HEK293T (cell line): ENCODE data around the gene TRMU.

Experiments used
- CTCF ChIA-PET: fragments of 350-600 bp; formaldehyde crosslinking; extraction: SDS; loops from one replicate; lab custom pipeline; 2021; ENCODE audit warnings: antibody characterized with exemption, inconsistent platforms; lab: Yijun Ruan, JAX
- POLR2A ChIA-PET: fragments of 350-600 bp; formaldehyde crosslinking; extraction: SDS; loops from one replicate; lab custom pipeline; 2020; ENCODE audit warnings: antibody characterized with exemption, inconsistent platforms; lab: Yijun Ruan, JAX
- DNase-seq: peaks from one replicate; pipeline ENCODE4 v3.0.0; 2012; ENCODE audit warnings: mixed read lengths; ENCODE audit errors: extremely low spot score
- ARNT ChIP-seq: fragments of 450-650 bp; IDR thresholded peaks from 2 replicates; pipeline ENCODE4 v1.6.1; 2017; ENCODE audit warnings: mild to moderate bottlenecking
- BHLHE40 ChIP-seq: fragments of 450-650 bp; IDR thresholded peaks from 2 replicates; pipeline ENCODE4 v1.6.1; 2016; ENCODE audit warnings: mild to moderate bottlenecking, moderate library complexity, borderline replicate concordance
- CTBP1 ChIP-seq: fragments of 450-650 bp; IDR thresholded peaks from 2 replicates; pipeline ENCODE4 v1.6.1; 2016; ENCODE audit warnings: borderline replicate concordance
- ELF4 ChIP-seq: fragments of 450-650 bp; IDR thresholded peaks from 2 replicates; pipeline ENCODE4 v1.6.1; 2017; ENCODE audit warnings: antibody characterized with exemption
- FOXA1 ChIP-seq: fragments of 450-650 bp; IDR thresholded peaks from 2 replicates; pipeline ENCODE4 v1.6.1; 2016; ENCODE audit warnings: mild to moderate bottlenecking
- FOXK2 ChIP-seq: fragments of 450-650 bp; IDR thresholded peaks from 2 replicates; pipeline ENCODE4 v1.6.1; 2016; ENCODE audit warnings: mild to moderate bottlenecking
- FOXM1 ChIP-seq: fragments of 450-650 bp; IDR thresholded peaks from 2 replicates; pipeline ENCODE4 v1.6.1; 2017; ENCODE audit warnings: mild to moderate bottlenecking, borderline replicate concordance
- HDGF ChIP-seq: fragments of 450-650 bp; IDR thresholded peaks from 2 replicates; pipeline ENCODE4 v1.6.1; 2017; ENCODE audit warnings: antibody characterized with exemption, borderline replicate concordance
- L3MBTL2 ChIP-seq: fragments of 450-650 bp; conservative IDR thresholded peaks from 2 replicates; pipeline ENCODE4 v1.6.1; 2016; ENCODE audit warnings: mild to moderate bottlenecking
- LEF1 ChIP-seq: fragments of 450-650 bp; IDR thresholded peaks from 2 replicates; pipeline ENCODE4 v1.6.1; 2017; ENCODE audit warnings: mild to moderate bottlenecking, borderline replicate concordance
- NFRKB ChIP-seq: fragments of 450-650 bp; IDR thresholded peaks from 2 replicates; pipeline ENCODE4 v1.6.1; 2016; ENCODE audit warnings: mild to moderate bottlenecking, moderate library complexity
- SP1 ChIP-seq: fragments of 450-650 bp; IDR thresholded peaks from 2 replicates; pipeline ENCODE4 v1.6.1; 2017
- SUZ12 ChIP-seq: fragments of 450-650 bp; IDR thresholded peaks from 2 replicates; pipeline ENCODE4 v1.6.1; 2016; ENCODE audit warnings: mild to moderate bottlenecking
- TARDBP ChIP-seq: fragments of 450-650 bp; IDR thresholded peaks from 2 replicates; pipeline ENCODE4 v1.6.1; 2016
- ZNF384 ChIP-seq: fragments of 450-650 bp; IDR thresholded peaks from 2 replicates; pipeline ENCODE4 v1.6.1; 2016
- TF ChIP-seq, protein P1 (sequence below): fragments of 450-650 bp; IDR thresholded peaks from 2 replicates; pipeline ENCODE4 v1.6.1; 2016

Gene TRMU

DNA sequence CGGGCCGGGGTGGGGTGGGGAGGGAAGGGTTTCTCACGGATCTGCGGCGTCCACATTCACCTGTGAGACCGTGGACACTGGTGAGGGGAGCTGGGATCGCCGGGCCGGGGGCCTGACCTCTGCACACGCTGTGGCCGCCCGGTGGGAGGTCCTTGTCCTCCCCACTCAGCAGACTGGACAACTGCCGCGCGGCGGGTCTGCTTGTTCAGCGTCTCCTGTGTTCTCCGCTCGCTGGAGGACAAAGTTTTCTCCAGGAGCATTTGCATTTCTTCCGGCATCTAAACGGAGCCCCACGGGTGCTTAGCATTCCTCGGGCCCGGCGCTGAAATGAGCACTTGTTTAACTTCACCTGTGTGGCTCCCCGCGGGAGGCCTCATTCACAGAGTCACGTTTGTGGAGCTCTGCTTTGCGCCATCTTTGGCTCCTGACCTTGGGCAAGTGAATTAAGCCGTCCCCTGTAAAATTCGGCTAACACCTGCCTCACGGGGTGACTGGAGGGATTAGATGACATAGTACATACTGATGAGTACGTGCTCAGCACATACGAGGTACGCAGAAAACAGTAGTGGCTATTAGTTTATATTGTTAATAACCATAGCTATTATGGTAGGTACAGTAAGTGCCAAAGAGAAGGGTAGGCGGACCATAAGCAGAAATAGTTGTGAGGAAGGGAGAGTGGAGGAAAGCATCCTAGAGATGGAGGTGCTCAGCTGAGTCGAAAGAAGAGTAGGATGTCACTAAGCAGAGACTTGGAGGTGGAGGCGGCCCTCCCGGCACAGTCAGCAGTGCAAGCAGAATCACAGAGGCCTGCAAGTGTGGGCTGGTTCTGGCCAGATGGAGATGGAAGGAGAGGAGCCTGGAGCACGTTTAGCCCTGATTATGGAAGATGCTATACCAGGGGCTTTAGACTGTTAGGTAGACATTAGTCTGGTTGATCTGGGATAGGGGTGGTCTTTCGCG lies 885 bp downstream of the TRMU start:
- POLR2A ChIA-PET: interaction anchor here (0.5 to 2.1 kb wide), 17 partner anchors 8 to 309 kb away, joined by 3 to 6 read pairs (median 3); partner anchors contain the start of genes CDPF1 and GTSE1
- DNase-seq: no peak
- CTCF ChIA-PET: interaction anchor here (0.7 kb wide), 1 partner anchor 220 kb away, joined by 3 read pairs; no protein-coding TSS in a partner anchor
- no peak for TF ChIP-seq BHLHE40
- 0 out of 2 replicates have a peak, but pooled peaks have one; percentile 56 for TF ChIP-seq ARNT

DNA sequence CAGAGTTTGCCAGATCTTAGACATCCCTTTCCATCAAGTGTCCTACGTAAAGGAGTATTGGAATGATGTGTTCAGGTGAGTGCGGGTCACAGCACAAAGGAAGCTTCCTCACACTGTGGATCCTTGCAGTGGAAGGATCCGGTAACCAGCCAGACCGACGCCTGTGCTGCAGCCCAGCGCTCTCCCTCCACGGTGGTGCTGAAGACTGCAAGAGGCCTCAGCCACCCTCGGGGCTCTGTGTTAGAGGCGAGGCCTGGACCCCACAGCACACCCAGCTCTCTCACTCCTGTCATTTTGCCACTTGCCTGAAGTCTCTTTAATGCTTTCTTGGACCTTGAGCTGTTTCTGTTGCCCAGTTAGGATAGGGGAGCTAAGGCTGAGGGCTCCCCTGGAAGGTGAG lies 2.4 kb downstream of the TRMU start:
- POLR2A ChIA-PET: no interaction called here
- CTCF ChIA-PET: no interaction called here

DNA sequence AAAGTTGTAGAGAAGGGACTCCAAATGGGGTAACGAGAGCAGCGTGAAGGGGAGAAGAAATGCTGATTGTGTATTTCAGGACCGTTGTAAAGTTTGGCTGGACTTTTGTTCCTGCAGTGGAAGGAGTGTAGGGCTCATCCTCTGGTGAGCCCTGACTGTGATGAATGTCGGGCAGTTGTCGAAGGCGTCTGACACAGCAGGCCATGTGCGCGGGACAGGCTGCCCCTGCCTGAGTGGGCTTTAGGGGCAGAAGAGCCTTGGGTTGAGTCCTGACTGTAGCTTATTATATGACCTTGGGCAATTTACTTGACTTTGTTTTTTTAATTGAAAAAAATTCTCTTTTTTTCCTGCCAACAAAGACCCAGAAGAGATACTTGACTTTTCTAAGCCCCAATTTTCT lies 3.1 kb downstream of the TRMU start:
- ChIA-PET CTCF (no interaction called here), POLR2A (no interaction called here)
- no peak for TF ChIP-seq ELF4
- TF ChIP-seq FOXK2: no peak
- TF ChIP-seq HDGF: no peak
- no peak for TF ChIP-seq BHLHE40
- TF ChIP-seq FOXM1: no peak
- no peak for TF ChIP-seq ZNF384
- no peak for TF ChIP-seq SUZ12
- no peak for TF ChIP-seq LEF1
- no peak for TF ChIP-seq L3MBTL2
- TF ChIP-seq, protein P1, sequence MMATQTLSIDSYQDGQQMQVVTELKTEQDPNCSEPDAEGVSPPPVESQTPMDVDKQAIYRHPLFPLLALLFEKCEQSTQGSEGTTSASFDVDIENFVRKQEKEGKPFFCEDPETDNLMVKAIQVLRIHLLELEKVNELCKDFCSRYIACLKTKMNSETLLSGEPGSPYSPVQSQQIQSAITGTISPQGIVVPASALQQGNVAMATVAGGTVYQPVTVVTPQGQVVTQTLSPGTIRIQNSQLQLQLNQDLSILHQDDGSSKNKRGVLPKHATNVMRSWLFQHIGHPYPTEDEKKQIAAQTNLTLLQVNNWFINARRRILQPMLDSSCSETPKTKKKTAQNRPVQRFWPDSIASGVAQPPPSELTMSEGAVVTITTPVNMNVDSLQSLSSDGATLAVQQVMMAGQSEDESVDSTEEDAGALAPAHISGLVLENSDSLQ: no peak
- TF ChIP-seq TARDBP: no peak
- TF ChIP-seq NFRKB: no peak
- TF ChIP-seq ARNT: no peak
- TF ChIP-seq FOXA1: no peak
- no peak for DNase-seq

More for the DNA sequence above, 2.4 kb downstream of the TRMU start:
- no peak for DNase-seq
- TF ChIP-seq SUZ12: no peak
- no peak for TF ChIP-seq L3MBTL2
- TF ChIP-seq ZNF384: no peak
- no peak for TF ChIP-seq SP1
- TF ChIP-seq FOXM1: no peak
- TF ChIP-seq HDGF: no peak
- TF ChIP-seq NFRKB: no peak
- no peak for TF ChIP-seq TARDBP
- no peak for TF ChIP-seq ARNT
- TF ChIP-seq ELF4: no peak
- no peak for TF ChIP-seq BHLHE40
- TF ChIP-seq CTBP1: no peak
- TF ChIP-seq, protein P1: no peak

DNA sequence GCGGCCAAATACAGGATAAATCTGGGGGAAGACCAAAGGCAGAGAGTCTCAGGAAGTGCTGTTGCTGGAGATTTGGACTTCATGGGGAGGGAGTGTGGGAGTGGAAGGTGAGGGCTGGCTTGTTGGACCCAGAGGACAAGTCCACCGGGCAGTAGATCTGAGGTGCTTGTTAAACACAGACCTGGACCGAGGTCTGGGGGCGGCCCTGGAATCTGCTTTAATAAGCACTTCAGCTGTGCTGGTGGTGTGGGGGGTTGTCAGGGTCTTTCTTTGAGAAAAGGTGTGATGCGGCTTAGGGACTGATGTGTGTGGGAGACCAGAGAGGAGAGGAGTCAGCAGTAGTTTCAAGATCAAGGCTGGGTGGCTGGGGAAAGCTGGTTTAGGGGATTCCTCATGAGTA lies 4.4 kb downstream of the TRMU start:
- DNase-seq: no peak
- CTCF ChIA-PET: no interaction called here
- TF ChIP-seq ZNF384 (no peak), FOXA1 (no peak), SP1 (no peak), SUZ12 (no peak), ARNT (no peak), BHLHE40 (no peak), L3MBTL2 (no peak), LEF1 (no peak), FOXM1 (no peak)
- POLR2A ChIA-PET: interaction anchor here (0.9 to 1.1 kb wide), 2 partner anchors 17 to 19 kb away, joined by 3 to 4 read pairs; no protein-coding TSS in a partner anchor

DNA sequence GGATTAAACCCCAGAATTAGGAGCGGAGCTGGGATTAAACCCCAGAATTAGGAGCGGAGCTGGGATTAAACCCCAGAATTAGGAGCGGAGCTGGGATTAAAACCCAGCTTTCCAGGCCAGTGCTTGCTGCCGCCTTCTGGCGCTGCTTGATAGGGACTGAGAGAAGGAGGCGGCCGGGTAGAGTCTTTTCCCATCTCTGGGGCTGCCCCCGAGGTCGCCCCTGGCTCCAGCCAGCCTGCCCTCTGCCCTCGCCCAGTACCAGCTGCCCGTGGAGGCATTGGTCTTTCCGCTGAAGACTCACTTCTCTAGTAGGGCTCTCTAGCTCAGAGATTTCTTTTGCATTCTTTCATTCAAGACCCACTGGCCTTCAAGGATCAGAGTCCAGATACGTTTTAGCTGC lies 5.2 kb downstream of the TRMU start:
- CTCF ChIA-PET: interaction anchor here (0.7 kb wide), 1 partner anchor 210 kb away, joined by 3 read pairs; no protein-coding TSS in a partner anchor
- TF ChIP-seq ZNF384: no peak
- TF ChIP-seq ARNT: no peak
- no peak for TF ChIP-seq L3MBTL2
- no peak for DNase-seq
- POLR2A ChIA-PET: interaction anchor here (0.9 to 1.1 kb wide), 2 partner anchors 16 to 18 kb away, joined by 3 to 4 read pairs; no protein-coding TSS in a partner anchor

DNA sequence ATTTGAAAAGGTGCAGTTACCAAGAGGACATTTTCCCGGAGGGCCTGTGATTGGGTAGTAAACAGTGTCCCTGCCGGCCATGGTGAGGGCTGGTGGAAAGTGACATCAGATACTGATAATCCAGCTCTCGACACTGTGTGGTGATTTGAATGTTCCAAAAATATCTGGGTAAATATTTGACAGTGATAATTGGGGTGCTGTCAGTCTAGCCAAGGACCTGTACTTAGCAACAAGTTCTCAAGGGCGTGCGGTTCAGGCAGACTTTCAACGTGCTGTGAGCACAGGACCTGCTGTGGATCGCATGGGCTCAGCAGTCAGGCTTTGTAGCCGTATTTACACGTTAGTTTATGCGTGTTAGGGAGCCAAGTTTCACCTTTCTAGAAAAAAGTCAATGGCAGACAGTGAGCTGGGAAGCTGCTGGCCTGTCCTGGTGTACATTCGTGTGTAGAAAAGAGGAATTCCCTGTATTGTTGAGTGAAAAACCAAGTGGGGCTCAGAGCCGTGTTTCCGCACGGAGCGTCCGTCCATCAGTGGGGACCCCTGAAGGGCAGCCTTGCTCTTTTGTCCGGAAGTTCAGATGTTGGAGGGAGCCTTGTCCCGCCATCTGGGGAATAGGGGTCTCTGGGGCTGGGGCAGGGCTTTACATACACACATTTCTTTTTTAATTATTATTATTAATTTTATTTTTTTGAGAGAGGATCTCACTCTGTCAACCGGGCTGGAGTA lies 11.3 kb downstream of the TRMU start:
- ChIA-PET POLR2A (no interaction called here), CTCF (no interaction called here)
- no peak for DNase-seq
- TF ChIP-seq SUZ12 (no peak), FOXK2 (no peak), FOXM1 (no peak), BHLHE40 (no peak), SP1 (no peak), CTBP1 (no peak), TARDBP (no peak)
- TF ChIP-seq, protein P1: no peak
